ENCODE results near the gene UBXN11.
A peak's percentile ranks its signal among the peaks of the same experiment; 100 is the strongest.

The UBXN11 gene

GRCh38 chr1:26306290-26307229, at the start of gene UBXN11:
TSS of gene UBXN11 (minus strand) at chr1:26306636. CDS start at chr1:26302883, 3,753 bp downstream.
- peak; percentile 96 for DNase-seq

GRCh38 chr1:26356106-26356505, 49.7 kb upstream of the UBXN11 start:
- no peak for DNase-seq

DNA sequence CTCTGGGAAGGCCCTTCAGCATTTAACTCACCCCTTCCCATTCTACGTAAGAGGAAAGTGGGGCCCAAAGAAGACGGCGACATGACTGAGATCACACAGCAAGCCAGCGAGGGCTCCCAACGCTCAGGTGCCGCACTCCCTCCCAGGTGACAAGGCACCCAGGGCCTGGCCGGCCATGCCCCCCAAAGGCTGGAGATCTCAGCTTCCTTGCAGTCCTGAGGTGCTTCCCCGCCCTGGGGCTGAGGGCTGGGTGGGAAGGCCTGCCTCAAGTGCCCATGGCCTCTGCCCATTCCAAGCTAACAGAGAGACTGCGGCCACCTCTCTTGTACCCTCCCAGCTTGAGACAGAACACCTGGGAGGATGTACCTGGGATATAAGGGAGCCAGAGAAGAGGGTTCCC, 48.5 kb upstream of the UBXN11 start:
- no peak for DNase-seq

GRCh38 chr1:26353976-26354820, 47.8 kb upstream of the UBXN11 start, which contains the start of gene CRYBG2:
TSS of gene CRYBG2 (minus strand) at chr1:26354130. CDS start at chr1:26346657, 7,473 bp downstream.
- DNase-seq: no peak

DNA sequence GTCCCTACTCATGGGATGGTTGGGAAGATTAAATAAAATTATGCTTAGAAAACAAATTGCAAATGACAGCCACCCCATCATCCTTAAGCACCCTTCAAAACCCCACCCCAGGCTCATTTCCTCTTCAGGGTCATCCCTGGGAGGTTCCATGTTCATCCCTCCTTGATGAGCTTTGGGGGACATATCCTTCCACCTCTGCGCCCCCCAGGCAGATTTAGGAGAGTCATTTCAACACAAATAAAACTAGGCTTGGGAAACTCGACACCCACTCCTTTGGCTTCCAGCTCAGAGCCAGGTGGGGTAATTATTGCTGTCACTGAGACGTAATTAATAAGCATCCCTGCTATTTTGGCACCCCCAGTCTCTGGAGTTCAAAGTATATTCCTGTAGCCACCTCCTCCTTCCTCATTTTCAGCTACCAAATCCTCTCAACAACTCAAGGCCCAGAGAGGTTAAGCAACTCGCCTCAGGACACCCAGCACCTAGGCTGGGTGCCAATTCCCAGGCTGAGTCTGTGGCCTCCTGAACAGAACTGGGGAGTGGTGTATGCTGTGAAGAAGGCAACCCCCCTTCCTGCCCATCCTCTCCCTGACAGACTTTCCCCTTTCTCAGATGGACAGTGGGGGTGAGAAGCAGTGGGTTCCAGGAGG, 46.9 kb upstream of the UBXN11 start:
- DNase-seq: peak; percentile 86

- no peak for DNase-seq
These were observed 45.9 kb upstream of the UBXN11 start for GRCh38 chr1:26352338-26352679.

GRCh38 chr1:26351590-26352337, 45.3 kb upstream of the UBXN11 start:
- no peak for DNase-seq

GRCh38 chr1:26350701-26351589, 44.5 kb upstream of the UBXN11 start:
- DNase-seq: no peak

DNA sequence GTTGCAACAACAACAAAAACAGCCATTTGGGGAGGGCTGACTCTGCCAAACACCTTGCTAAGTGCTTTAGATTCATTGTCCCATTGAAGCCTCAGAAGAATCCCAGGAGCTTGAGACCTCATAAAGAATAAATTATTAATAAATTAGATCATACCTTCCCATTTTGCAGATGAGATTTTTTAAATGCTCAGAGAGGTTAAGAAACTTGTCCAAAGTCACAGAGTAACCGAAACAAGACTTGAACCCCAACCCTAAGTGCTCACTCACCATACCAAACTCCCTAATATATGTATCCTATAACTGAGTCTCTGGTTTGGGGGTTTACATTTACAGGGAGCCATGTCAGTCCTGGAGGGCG, 43.9 kb upstream of the UBXN11 start:
- DNase-seq: no peak

- no peak for DNase-seq
These were observed 43.4 kb upstream of the UBXN11 start for GRCh38 chr1:26349877-26350244.

- no peak for DNase-seq
These were observed 42.9 kb upstream of the UBXN11 start for GRCh38 chr1:26349188-26349876.

DNA sequence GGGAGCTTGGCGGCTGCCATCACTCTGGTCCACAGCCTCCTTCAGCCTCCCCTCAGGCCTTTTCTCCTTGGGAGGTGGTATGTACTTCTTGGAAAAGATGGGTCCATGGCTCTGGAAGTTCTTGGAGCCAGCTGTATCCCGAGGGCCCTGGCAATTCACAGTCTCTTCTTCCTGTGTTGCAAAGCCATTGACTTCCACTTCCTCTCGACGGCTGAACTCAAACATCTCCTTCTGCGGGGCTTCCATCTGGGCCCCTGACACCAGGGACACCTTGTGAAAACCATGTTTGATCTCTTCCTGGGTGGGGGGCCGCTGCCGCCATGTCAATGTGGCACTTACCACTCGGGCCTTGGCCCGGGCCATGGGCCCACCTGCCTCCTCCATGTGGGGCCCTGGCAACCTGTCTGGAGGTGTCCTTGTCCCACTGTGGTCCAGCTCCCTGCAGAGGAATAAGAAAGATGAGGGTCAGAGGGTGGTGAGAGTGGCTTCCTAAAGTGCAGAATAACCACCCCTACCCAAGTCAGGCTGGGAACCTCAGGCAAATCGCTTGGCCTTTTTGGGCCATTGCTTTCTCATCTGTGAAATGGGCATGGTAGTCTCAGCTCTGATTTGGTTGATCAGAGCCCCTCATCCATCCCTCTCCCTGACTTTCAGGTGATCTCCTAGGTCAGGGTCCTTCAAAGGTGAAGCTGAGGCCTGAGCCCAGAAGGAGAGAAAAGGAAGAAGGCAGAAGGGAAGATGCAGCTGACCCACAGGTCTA, 40.0 kb upstream of the UBXN11 start:
- DNase-seq: no peak

GRCh38 chr1:26345718-26346117, 39.3 kb upstream of the UBXN11 start:
- no peak for DNase-seq

- no peak for DNase-seq
These were observed 37.9 kb upstream of the UBXN11 start for GRCh38 chr1:26344147-26344920.

GRCh38 chr1:26340047-26340481, 33.6 kb upstream of the UBXN11 start:
- no peak for DNase-seq

GRCh38 chr1:26338670-26339069, 32.2 kb upstream of the UBXN11 start:
- peak; percentile 46 for DNase-seq

DNA sequence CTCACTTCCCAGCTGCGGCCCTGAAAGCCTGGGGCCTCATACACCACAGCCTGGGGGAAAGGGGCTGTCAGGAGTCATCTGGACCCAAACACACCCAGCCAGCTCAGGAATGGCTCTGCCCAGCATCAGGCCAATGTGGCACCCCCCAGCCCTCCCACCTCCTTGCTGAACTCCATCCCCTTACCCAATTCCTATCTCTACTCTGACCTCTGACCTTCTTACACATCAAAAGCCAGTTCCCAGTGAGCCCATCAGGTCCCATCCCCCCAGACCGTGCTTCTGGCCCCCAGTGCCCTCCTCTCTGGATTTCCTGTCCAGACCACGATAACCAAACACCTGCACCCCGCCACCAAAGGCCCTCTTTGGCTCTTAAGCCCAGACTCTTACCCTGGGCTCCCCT, 31.2 kb upstream of the UBXN11 start:
- DNase-seq: no peak

DNA sequence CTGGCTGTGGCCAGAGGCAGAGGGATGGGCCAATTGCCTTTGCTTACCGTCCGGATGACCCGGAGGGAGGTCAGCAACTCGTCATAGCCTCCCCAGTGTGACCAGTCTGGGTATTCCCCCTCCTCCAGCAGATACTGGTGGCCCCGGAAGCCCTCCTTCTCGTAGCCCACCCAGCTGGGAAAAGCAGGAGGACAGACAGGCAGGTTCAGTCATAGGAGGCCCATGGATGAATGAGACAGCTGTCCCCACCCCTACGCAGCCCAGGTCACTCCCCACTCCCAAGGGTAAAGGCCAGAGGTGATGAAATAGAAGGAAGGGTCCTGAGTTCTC, 30.7 kb upstream of the UBXN11 start:
- no peak for DNase-seq

DNA sequence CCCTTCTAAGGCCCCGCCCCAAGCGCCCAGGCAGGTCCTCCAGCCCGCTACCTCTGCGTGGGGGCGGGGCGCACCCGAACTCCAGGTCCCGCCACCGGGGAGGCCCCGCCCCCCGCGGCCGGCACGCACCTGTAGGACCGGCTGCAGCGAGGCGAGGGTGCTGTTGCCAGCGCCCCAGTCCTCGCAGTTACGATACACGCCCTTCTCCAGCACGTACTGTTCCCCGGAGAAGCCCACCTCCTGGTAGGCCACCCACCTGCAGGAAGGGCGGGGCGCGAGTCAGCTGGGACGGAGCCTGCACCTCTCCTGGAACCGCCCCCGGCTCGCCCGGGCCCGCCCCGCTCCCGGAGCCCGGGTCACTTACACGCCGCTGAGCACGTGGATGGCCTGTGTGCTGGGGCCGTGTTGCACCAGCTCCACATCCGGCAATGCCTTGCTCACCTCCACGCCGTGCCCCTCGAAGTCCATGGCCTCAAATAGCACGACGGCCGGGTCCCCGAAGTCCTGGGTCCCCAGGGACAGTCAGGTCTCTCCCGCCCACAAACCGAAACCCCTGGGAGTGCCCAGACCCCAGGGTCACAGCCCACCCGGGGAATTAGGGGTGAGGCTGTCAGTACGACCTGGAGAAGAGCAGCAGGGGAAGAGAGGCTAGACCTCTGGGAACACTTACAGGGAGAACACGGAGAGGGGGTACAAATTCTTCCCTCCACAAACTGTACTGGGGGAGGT, 30.2 kb upstream of the UBXN11 start:
- DNase-seq: peak; percentile 87

Measured in NCI-H2171 (cell line).